ENCODE measurements around the gene NFIB. TPM values are rescaled to one million over a fixed set of nuclear protein-coding genes. Genes with fewer than 3 reads are reported as not detected.

NFIB gene
- total and polyA plus RNA-seq, 2 of the 13 experiments (the other 11 are each of a cell fraction or from before 2014, with no cell fraction given): 0.98 to 4.6 TPM

DNA sequence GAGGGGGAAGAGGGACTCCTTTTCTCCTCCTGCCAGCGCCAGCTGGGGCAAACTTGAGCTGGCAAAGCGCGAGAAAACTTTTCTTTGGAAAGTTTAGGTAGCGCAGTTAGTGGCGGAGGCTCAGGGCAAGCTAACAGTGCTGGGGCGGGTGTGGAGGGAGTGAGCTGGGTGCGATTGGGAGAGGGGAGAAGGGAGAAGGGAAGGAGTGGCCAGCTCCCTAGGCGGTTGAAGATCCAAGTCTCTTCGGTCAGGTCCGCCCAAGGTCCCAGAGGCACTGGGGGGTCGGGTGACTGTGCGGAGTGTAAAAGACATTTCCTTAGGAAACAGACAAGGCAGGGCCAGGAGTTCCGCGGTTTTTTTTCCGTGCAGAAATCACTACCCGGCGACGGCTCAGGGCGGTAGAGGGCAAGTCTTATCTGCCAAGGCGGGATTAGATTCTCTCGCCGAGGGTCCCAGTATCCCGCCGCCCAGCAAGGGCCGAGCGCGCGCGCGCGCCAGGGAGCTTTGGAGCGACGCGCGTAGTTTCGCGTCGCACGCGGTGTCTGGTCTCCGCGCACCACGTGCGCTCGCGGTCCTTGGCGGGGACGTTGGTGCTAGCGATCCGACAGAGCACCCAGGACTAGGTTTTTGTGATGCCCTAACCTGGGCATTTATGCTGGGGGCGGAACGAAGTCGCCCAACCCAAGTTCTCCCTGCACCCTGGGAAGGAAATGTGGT, 33.6 kb upstream of the NFIB start:
- Histone ChIP-seq H3K4me1 (ENCODE audit: insufficient read depth, low read length) (peaks cover 18% of the 10 kb centered on the region), H3K27me3 (ENCODE audit: control insufficient read depth in 1 of 2, insufficient read depth in 2 of 2, low read length in 2 of 2) (peaks cover 8 to 87% of the 10 kb centered on the region in 2 experiments; a peak in 4 of 5 replicates), H3K9ac (ENCODE audit: insufficient read depth, low read depth, low read length) (no peak overlapping the region), H3K79me2 (ENCODE audit: insufficient read depth, low read length) (no peaks in the 10 kb centered on the region), H3K27ac (ENCODE audit: extremely low read length, insufficient read depth, low read length) (no peak overlapping the region), H3K9me3 (ENCODE audit: low read length) (no peaks in the 10 kb centered on the region), H2AFZ (ENCODE audit: low read length) (no peak overlapping the region), H3K36me3 (replicated peaks in 1 of 2; ENCODE audit: control insufficient read depth in 1 of 2, insufficient read depth in 2 of 2, low read length in 2 of 2) (no peaks in the 10 kb centered on the region), H3K4me3 (replicated peaks in 1 of 3; ENCODE audit: insufficient read depth in 1 of 3, low read depth in 2 of 3, low read length in 3 of 3) (peak overlapping the region in 1 of 3 experiments; percentile 33; a peak in 1 of 6 replicates), H4K20me1 (ENCODE audit: insufficient read depth, low read length) (no peaks in the 10 kb centered on the region; the same call in 1 of the 2 replicates), H3K4me2 (ENCODE audit: low read depth, low read length) (peak overlapping the region; percentile 55)
- no peak for FAIRE-seq
- BruUV-seq (replicated peaks): no TSS peak
- 49% methylated on average over 12 of the region's 53 CpGs for WGBS (ENCODE audit: low lambda C conversion rate)
- intact Hi-C loops (cut with micrococcal nuclease; ENCODE audit: unreplicated experiment) (no loop called here), in situ Hi-C loops (cut with HindIII; ENCODE audit: extremely low pct_ligation_motif_present, low pct_unique_long_range_greater_than_20kb) (no loop called here)
- POLR2A ChIA-PET: no interaction called here
- no peak for DNase-seq (ENCODE audit: low spot score)
- peak; percentile 61 for ATAC-seq
- CTCF ChIA-PET (ENCODE audit: low intra/inter-chr PET ratio, low total read pairs): no interaction called here
- no peak for TF ChIP-seq MED8 (CRISPR knock-in tag; IDR thresholded peaks at IDR 0.05; ENCODE audit: insufficient replicate concordance)
- TF ChIP-seq, protein P1, sequence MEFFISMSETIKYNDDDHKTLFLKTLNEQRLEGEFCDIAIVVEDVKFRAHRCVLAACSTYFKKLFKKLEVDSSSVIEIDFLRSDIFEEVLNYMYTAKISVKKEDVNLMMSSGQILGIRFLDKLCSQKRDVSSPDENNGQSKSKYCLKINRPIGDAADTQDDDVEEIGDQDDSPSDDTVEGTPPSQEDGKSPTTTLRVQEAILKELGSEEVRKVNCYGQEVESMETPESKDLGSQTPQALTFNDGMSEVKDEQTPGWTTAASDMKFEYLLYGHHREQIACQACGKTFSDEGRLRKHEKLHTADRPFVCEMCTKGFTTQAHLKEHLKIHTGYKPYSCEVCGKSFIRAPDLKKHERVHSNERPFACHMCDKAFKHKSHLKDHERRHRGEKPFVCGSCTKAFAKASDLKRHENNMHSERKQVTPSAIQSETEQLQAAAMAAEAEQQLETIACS (CRISPR knock-in tag; IDR thresholded peaks at IDR 0.05): peak; percentile 29; the same call in 1 of the 2 replicates
- peak; percentile 22 for TF ChIP-seq HNRNPLL (IDR thresholded peaks at IDR 0.05; ENCODE audit: low read depth, low read length, poor library complexity, severe bottlenecking)
- TF ChIP-seq, protein P2, sequence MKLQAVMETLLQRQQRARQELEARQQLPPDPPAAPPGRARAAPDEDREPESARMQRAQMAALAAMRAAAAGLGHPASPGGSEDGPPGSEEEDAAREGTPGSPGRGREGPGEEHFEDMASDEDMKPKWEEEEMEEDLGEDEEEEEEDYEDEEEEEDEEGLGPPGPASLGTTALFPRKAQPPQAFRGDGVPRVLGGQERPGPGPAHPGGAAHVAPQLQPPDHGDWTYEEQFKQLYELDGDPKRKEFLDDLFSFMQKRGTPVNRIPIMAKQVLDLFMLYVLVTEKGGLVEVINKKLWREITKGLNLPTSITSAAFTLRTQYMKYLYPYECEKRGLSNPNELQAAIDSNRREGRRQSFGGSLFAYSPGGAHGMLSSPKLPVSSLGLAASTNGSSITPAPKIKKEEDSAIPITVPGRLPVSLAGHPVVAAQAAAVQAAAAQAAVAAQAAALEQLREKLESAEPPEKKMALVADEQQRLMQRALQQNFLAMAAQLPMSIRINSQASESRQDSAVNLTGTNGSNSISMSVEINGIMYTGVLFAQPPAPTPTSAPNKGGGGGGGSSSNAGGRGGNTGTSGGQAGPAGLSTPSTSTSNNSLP (IDR thresholded peaks at IDR 0.05; ENCODE audit: low read depth, low read length): no peak
- TF ChIP-seq DMAP1 (CRISPR knock-in tag; IDR thresholded peaks at IDR 0.05): no peak
- TF ChIP-seq, protein P3, sequence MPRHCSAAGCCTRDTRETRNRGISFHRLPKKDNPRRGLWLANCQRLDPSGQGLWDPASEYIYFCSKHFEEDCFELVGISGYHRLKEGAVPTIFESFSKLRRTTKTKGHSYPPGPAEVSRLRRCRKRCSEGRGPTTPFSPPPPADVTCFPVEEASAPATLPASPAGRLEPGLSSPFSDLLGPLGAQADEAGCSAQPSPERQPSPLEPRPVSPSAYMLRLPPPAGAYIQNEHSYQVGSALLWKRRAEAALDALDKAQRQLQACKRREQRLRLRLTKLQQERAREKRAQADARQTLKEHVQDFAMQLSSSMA (CRISPR knock-in tag; IDR thresholded peaks at IDR 0.05): no peak
- no peak for TF ChIP-seq STAT5B (CRISPR knock-in tag; IDR thresholded peaks at IDR 0.05)
- TF ChIP-seq, protein P4, sequence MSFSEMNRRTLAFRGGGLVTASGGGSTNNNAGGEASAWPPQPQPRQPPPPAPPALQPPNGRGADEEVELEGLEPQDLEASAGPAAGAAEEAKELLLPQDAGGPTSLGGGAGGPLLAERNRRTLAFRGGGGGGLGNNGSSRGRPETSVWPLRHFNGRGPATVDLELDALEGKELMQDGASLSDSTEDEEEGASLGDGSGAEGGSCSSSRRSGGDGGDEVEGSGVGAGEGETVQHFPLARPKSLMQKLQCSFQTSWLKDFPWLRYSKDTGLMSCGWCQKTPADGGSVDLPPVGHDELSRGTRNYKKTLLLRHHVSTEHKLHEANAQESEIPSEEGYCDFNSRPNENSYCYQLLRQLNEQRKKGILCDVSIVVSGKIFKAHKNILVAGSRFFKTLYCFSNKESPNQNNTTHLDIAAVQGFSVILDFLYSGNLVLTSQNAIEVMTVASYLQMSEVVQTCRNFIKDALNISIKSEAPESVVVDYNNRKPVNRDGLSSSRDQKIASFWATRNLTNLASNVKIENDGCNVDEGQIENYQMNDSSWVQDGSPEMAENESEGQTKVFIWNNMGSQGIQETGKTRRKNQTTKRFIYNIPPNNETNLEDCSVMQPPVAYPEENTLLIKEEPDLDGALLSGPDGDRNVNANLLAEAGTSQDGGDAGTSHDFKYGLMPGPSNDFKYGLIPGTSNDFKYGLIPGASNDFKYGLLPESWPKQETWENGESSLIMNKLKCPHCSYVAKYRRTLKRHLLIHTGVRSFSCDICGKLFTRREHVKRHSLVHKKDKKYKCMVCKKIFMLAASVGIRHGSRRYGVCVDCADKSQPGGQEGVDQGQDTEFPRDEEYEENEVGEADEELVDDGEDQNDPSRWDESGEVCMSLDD (CRISPR knock-in tag; IDR thresholded peaks at IDR 0.05; ENCODE audit: borderline replicate concordance): no peak
- TF ChIP-seq, protein P5, sequence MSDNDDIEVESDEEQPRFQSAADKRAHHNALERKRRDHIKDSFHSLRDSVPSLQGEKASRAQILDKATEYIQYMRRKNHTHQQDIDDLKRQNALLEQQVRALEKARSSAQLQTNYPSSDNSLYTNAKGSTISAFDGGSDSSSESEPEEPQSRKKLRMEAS (IDR thresholded peaks at IDR 0.05): peak; percentile 47; the same call in 1 of the 2 replicates
- TF ChIP-seq HDAC6 (IDR thresholded peaks at IDR 0.05; ENCODE audit: low read depth, low read length): peak; percentile 45; the same call in 1 of the 2 replicates
- TF ChIP-seq, protein P6, sequence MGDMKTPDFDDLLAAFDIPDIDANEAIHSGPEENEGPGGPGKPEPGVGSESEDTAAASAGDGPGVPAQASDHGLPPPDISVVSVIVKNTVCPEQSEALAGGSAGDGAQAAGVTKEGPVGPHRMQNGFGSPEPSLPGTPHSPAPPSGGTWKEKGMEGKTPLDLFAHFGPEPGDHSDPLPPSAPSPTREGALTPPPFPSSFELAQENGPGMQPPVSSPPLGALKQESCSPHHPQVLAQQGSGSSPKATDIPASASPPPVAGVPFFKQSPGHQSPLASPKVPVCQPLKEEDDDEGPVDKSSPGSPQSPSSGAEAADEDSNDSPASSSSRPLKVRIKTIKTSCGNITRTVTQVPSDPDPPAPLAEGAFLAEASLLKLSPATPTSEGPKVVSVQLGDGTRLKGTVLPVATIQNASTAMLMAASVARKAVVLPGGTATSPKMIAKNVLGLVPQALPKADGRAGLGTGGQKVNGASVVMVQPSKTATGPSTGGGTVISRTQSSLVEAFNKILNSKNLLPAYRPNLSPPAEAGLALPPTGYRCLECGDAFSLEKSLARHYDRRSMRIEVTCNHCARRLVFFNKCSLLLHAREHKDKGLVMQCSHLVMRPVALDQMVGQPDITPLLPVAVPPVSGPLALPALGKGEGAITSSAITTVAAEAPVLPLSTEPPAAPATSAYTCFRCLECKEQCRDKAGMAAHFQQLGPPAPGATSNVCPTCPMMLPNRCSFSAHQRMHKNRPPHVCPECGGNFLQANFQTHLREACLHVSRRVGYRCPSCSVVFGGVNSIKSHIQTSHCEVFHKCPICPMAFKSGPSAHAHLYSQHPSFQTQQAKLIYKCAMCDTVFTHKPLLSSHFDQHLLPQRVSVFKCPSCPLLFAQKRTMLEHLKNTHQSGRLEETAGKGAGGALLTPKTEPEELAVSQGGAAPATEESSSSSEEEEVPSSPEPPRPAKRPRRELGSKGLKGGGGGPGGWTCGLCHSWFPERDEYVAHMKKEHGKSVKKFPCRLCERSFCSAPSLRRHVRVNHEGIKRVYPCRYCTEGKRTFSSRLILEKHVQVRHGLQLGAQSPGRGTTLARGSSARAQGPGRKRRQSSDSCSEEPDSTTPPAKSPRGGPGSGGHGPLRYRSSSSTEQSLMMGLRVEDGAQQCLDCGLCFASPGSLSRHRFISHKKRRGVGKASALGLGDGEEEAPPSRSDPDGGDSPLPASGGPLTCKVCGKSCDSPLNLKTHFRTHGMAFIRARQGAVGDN (CRISPR knock-in tag; IDR thresholded peaks at IDR 0.05): peak; percentile 41; the same call in 1 of the 2 replicates
- no peak for TF ChIP-seq ZNF747 (CRISPR knock-in tag; IDR thresholded peaks at IDR 0.05; ENCODE audit: borderline replicate concordance)

Measured in HepG2 (cell line).